Measurements from ENCODE around the gene FAM120A.

The FAM120A gene

GRCh38 chr9:93582115-93582514, 130.6 kb downstream of the FAM120A start:
- no peak for DNase-seq

GRCh38 chr9:93582550-93582949, 131.1 kb downstream of the FAM120A start:
- no peak for DNase-seq

- no peak for DNase-seq
Measured at GRCh38 chr9:93585259-93585658, 133.8 kb downstream of the FAM120A start.

- DNase-seq = no peak
Measured at GRCh38 chr9:93585695-93586094, 134.2 kb downstream of the FAM120A start.

- no peak for DNase-seq
Measured at GRCh38 chr9:93586290-93587057, 135.0 kb downstream of the FAM120A start.

- no peak for DNase-seq
Measured at GRCh38 chr9:93587284-93587650, 135.8 kb downstream of the FAM120A start.

GRCh38 chr9:93587651-93588347, 136.3 kb downstream of the FAM120A start:
- no peak for DNase-seq

GRCh38 chr9:93588641-93589609, 137.4 kb downstream of the FAM120A start:
- no peak for DNase-seq

- DNase-seq = no peak
Measured at GRCh38 chr9:93589688-93590087, 138.2 kb downstream of the FAM120A start.

- no peak for DNase-seq
Measured at GRCh38 chr9:93590609-93591234, 139.2 kb downstream of the FAM120A start.

- no peak for DNase-seq
Measured at GRCh38 chr9:93591301-93592007, 140.0 kb downstream of the FAM120A start.

GRCh38 chr9:93592008-93592642, 140.6 kb downstream of the FAM120A start:
- DNase-seq = no peak

GRCh38 chr9:93592643-93593021, 141.1 kb downstream of the FAM120A start:
- DNase-seq = no peak

GRCh38 chr9:93593144-93593658, 141.7 kb downstream of the FAM120A start:
- no peak for DNase-seq

GRCh38 chr9:93594041-93594756, 142.7 kb downstream of the FAM120A start:
- DNase-seq = no peak

- DNase-seq = no peak
Measured at GRCh38 chr9:93595461-93595860, 144.0 kb downstream of the FAM120A start.

GRCh38 chr9:93595861-93596365, 144.4 kb downstream of the FAM120A start:
- no peak for DNase-seq

GRCh38 chr9:93596399-93596798, 144.9 kb downstream of the FAM120A start:
- no peak for DNase-seq

- DNase-seq = no peak
Measured at GRCh38 chr9:93597142-93597706, 145.7 kb downstream of the FAM120A start.

Measured in activated T-cell treated with anti-CD3 and anti-CD28 coated beads for 4 hours (primary cell).